Liver (tissue), 9 donors: ENCODE measurements around the gene ZNF827. TPM values are rescaled to one million over a fixed set of nuclear protein-coding genes. Genes with fewer than 3 reads are reported as not detected.

ENCODE experiments used
- DNase-seq: peaks from one replicate; pipeline ENCODE4 v3.0.0-alpha.2; 2017; ENCODE audit warnings: low spot score
- H3K27ac ChIP-seq, 2 donors: one replicate each; pipeline ENCODE4 v1.7.0; 2013; ENCODE audit warnings: inconsistent platforms in 2 of 2, low read length in 2 of 2, control low read depth in 1 of 2, low read depth in 1 of 2, mild to moderate bottlenecking in 1 of 2
- H3K27me3 ChIP-seq, 4 donors: one replicate each; pipeline versions ENCODE4 v1.6.1 to v1.7.0; 2013; ENCODE audit warnings: low read length in 3 of 4, inconsistent platforms in 1 of 4, mild to moderate bottlenecking in 1 of 4, moderate library complexity in 1 of 4; ENCODE audit not compliant: control insufficient read depth in 4 of 4, insufficient read depth in 4 of 4
- H3K36me3 ChIP-seq, 4 donors: one replicate each; pipeline versions ENCODE4 v1.6.1 to v1.7.0; 2013; ENCODE audit warnings: low read length in 3 of 4, mild to moderate bottlenecking in 3 of 4, low read depth in 1 of 4, moderate library complexity in 1 of 4; ENCODE audit not compliant: control insufficient read depth in 4 of 4, insufficient read depth in 3 of 4
- H3K4me1 ChIP-seq, 4 donors: one replicate each; pipeline versions ENCODE4 v1.6.1 to v1.7.0; 2013; ENCODE audit warnings: low read length in 3 of 4, mild to moderate bottlenecking in 3 of 4, moderate library complexity in 1 of 4; ENCODE audit not compliant: control insufficient read depth in 4 of 4, insufficient read depth in 4 of 4
- H3K4me3 ChIP-seq, 3 donors: one replicate each; pipeline versions ENCODE4 v1.6.1 to v1.7.0; 2013; ENCODE audit warnings: low read length in 3 of 3, control low read depth in 1 of 3, low read depth in 1 of 3, mild to moderate bottlenecking in 1 of 3
- H3K9ac ChIP-seq, 2 donors: one replicate each; pipeline ENCODE4 v1.7.0; 2013; ENCODE audit warnings: low read length in 2 of 2, mild to moderate bottlenecking in 2 of 2, moderate library complexity in 2 of 2, control low read depth in 1 of 2, low read depth in 1 of 2
- H3K9me3 ChIP-seq, 4 donors: one replicate each; pipeline versions ENCODE4 v1.6.1 to v1.7.0; 2013; ENCODE audit warnings: low read length in 3 of 4; ENCODE audit not compliant: control insufficient read depth in 4 of 4
- EGR1 ChIP-seq, 2 donors: IDR thresholded peaks; 2 replicates each; pipeline ENCODE4 v1.6.1; 2016 to 2018; ENCODE audit warnings: antibody characterized with exemption in 2 of 2, low read depth in 2 of 2
- FOXA1 ChIP-seq: IDR thresholded peaks from 2 replicates; pipeline ENCODE4 v1.6.1; 2016; ENCODE audit warnings: antibody characterized with exemption
- FOXA2 ChIP-seq: IDR thresholded peaks from 2 replicates; pipeline ENCODE4 v1.6.1; 2016; ENCODE audit warnings: antibody characterized with exemption
- GABPA ChIP-seq, 2 donors: IDR thresholded peaks in 1 of 2; conservative IDR thresholded peaks in 1 of 2; 2 replicates each; pipeline ENCODE4 v1.6.1; 2016; ENCODE audit warnings: antibody characterized with exemption in 2 of 2, mild to moderate bottlenecking in 1 of 2, moderate library complexity in 1 of 2
- HNF4A ChIP-seq, 2 donors: conservative IDR thresholded peaks; 2 replicates each; pipeline ENCODE4 v1.6.1; 2016; ENCODE audit warnings: antibody characterized with exemption in 2 of 2, mild to moderate bottlenecking in 2 of 2
- HNF4G ChIP-seq: IDR thresholded peaks from 2 replicates; pipeline ENCODE4 v1.6.1; 2016; ENCODE audit warnings: antibody characterized with exemption
- JUND ChIP-seq, 2 donors: IDR thresholded peaks; 2 replicates each; pipeline ENCODE4 v1.6.1; 2016; ENCODE audit warnings: antibody characterized with exemption in 2 of 2
- NR2F2 ChIP-seq: IDR thresholded peaks from 2 replicates; pipeline ENCODE4 v1.6.1; 2016; ENCODE audit warnings: antibody characterized with exemption
- RAD21 ChIP-seq, 2 donors: IDR thresholded peaks; 2 replicates each; pipeline ENCODE4 v1.6.1; 2016; ENCODE audit warnings: antibody characterized with exemption in 2 of 2, mild to moderate bottlenecking in 2 of 2
- RXRA ChIP-seq, 2 donors: IDR thresholded peaks; 2 replicates each; pipeline ENCODE4 v1.6.1; 2017 to 2018; ENCODE audit warnings: antibody characterized with exemption in 2 of 2, mild to moderate bottlenecking in 1 of 2
- SP1 ChIP-seq: IDR thresholded peaks from 2 replicates; pipeline ENCODE4 v1.6.1; 2018; ENCODE audit warnings: antibody characterized with exemption, mild to moderate bottlenecking
- TAF1 ChIP-seq: conservative IDR thresholded peaks from 2 replicates; pipeline ENCODE4 v1.6.1; 2016; ENCODE audit warnings: antibody characterized with exemption, mild to moderate bottlenecking
- YY1 ChIP-seq: IDR thresholded peaks from 2 replicates; pipeline ENCODE4 v1.6.1; 2016; ENCODE audit warnings: antibody characterized with exemption, mild to moderate bottlenecking
- WGBS: extraction: QIAGEN DNeasy Blood & Tissue Kit; methylation state at CpG from one replicate; pipeline ENCODE4 v1.1.7; 2013; 5-methylcytosine and 5-hydroxymethylcytosine counted together
- polyA plus RNA-seq, 2 donors: library from polyadenylated mRNA; stranded (reverse) in 1 of 2; unstranded in 1 of 2; fragments of 200-250 nt in 1 of 2; fragments of >200 nt in 1 of 2; fragmentation: Nextera tagmentation in 1 of 2; extraction: Ambion mirVana in 1 of 2; gene quantifications; one replicate each; pipeline versions ENCODE4 v1.2.1 to v1.2.3, GENCODE V29; 2013 to 2015
- total RNA-seq, 2 donors: library from RNA; depleted of rRNA; stranded (reverse); fragments of >200 nt; gene quantifications; one replicate each; pipeline ENCODE4 v1.2.3, GENCODE V29; 2014
- TF ChIP-seq, protein P1 (sequence below): IDR thresholded peaks from 2 replicates; pipeline ENCODE4 v1.6.1; 2016; ENCODE audit warnings: antibody characterized with exemption
- TF ChIP-seq, protein P2 (sequence below): fragments of 150-350 bp; IDR thresholded peaks from 2 replicates; pipeline ENCODE4 v1.5.1; 2017; ENCODE audit warnings: improper control_type of control experiment, low read depth, low read length; ENCODE audit not compliant: missing input control
- TF ChIP-seq, protein P3 (sequence below): IDR thresholded peaks from 2 replicates; pipeline ENCODE4 v1.6.1; 2016; ENCODE audit warnings: antibody characterized with exemption
- TF ChIP-seq, protein P4 (sequence below): IDR thresholded peaks from 2 replicates; pipeline ENCODE4 v1.6.1; 2016; ENCODE audit warnings: antibody characterized with exemption, mild to moderate bottlenecking
- donor health status: healthy.
- donor health status: healthy.
- donor health status: healthy.
- donor health status: healthy.
- donor health status: healthy.

ZNF827 gene
- total and polyA plus RNA-seq, 4 donors = 0.46 to 2.9 (median 1.2) TPM

DNA sequence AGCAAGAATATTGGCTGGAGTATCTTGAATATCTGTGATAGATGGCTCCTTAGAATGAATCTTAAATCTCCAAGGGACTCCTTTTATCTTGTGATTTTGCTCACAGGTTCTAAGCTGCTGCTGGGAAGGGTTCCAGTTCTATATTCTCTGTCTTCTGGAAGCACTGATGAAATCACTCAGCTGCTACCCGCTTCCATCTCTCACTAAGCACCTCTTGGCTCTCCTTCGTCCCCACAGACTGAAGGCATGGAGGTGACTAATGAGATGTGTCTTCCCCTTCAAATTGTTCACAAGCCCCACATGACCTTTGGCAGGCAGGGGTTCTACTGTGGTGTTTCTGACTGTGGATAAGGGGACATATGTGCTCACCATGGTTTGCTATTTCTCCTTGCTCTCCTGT is 182.8 kb downstream of the ZNF827 start:
- Histone ChIP-seq H3K4me3 (no peak overlapping the region), H3K27me3 (no peaks in the 10 kb centered on the region), H3K36me3 (no peaks in the 10 kb centered on the region), H3K27ac (no peak overlapping the region), H3K4me1 (no peaks in the 10 kb centered on the region), H3K9ac (no peak overlapping the region), H3K9me3 (no peaks in the 10 kb centered on the region)
- TF ChIP-seq TAF1 = no peak
- no peak for TF ChIP-seq SP1
- no peak for TF ChIP-seq NR2F2
- TF ChIP-seq, protein P1, sequence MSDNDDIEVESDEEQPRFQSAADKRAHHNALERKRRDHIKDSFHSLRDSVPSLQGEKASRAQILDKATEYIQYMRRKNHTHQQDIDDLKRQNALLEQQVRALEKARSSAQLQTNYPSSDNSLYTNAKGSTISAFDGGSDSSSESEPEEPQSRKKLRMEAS = no peak
- no peak for TF ChIP-seq FOXA2
- WGBS = 98% methylated on average over 2 of the region's 2 CpGs
- no peak for DNase-seq

DNA sequence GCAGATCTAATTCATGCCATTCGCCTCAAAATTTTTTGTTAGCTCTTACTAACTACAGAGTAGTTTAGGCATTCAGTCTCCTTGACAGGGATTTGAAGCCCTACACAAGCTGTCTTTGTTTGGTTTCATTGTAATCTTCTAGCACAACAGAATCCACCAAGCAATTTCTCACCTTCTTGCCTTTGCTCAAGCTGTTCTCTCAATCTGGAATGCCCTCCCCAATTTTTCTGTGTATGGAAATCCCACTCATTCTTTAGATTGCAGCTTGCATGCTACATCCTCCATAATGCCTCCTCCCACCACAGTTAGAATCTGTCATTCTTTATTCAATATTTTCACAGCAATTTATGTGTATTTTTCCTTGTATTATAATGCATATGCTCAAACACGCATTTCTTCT is 195.0 kb downstream of the ZNF827 start:
- 90% methylated on average over 2 of the region's 2 CpGs for WGBS
- no peak for DNase-seq
- TF ChIP-seq FOXA1 = no peak
- TF ChIP-seq RXRA (IDR thresholded peaks at IDR 0.05) = no peak
- TF ChIP-seq, protein P1 = no peak
- no peak for TF ChIP-seq EGR1 (IDR thresholded peaks at IDR 0.05; ENCODE audit: low read depth in 2 of 2)
- TF ChIP-seq TAF1 = no peak
- TF ChIP-seq, protein P2, sequence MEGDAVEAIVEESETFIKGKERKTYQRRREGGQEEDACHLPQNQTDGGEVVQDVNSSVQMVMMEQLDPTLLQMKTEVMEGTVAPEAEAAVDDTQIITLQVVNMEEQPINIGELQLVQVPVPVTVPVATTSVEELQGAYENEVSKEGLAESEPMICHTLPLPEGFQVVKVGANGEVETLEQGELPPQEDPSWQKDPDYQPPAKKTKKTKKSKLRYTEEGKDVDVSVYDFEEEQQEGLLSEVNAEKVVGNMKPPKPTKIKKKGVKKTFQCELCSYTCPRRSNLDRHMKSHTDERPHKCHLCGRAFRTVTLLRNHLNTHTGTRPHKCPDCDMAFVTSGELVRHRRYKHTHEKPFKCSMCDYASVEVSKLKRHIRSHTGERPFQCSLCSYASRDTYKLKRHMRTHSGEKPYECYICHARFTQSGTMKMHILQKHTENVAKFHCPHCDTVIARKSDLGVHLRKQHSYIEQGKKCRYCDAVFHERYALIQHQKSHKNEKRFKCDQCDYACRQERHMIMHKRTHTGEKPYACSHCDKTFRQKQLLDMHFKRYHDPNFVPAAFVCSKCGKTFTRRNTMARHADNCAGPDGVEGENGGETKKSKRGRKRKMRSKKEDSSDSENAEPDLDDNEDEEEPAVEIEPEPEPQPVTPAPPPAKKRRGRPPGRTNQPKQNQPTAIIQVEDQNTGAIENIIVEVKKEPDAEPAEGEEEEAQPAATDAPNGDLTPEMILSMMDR = no peak
- TF ChIP-seq, protein P3, sequence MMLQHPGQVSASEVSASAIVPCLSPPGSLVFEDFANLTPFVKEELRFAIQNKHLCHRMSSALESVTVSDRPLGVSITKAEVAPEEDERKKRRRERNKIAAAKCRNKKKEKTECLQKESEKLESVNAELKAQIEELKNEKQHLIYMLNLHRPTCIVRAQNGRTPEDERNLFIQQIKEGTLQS = no peak

DNA sequence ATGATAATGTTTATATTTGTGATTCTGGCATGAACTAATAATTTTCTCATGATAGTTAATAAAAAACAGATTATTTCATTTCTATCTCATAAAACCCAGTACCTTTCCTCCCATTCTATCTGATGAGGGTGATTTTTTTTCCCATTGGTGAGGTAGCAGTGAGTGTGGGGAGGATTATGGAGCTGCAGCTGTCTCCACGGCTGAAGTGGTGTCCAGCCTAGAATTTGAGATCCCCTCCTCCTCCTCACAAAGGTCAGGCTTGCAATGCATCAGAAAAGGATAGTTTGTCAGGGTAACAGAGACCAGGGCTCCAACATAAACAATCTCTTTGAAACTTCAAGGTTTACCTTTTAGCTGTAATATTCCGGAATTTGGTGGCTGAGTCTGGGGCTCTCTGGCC is 197.8 kb downstream of the ZNF827 start:
- H3K27me3 ChIP-seq = no peaks in the 10 kb centered on the region
- WGBS = 83% methylated on average over 2 of the region's 2 CpGs
- DNase-seq = no peak
- H3K9me3 ChIP-seq = no peaks in the 10 kb centered on the region
- no peak overlapping the region for H3K4me3 ChIP-seq
- H3K4me1 ChIP-seq = peaks cover 4 to 13% (median 12%) of the 10 kb centered on the region in 4 donors
- H3K9ac ChIP-seq = no peak overlapping the region
- H3K36me3 ChIP-seq = no peaks in the 10 kb centered on the region
- no peak overlapping the region for H3K27ac ChIP-seq
- TF ChIP-seq RAD21 (IDR thresholded peaks at IDR 0.05) = no peak
- TF ChIP-seq RXRA (IDR thresholded peaks at IDR 0.05) = no peak
- TF ChIP-seq HNF4A (conservative IDR thresholded peaks at IDR 0.05) = no peak
- no peak for TF ChIP-seq FOXA2
- TF ChIP-seq, protein P2 = no peak
- TF ChIP-seq NR2F2 = no peak
- TF ChIP-seq FOXA1 = no peak
- TF ChIP-seq, protein P1 = no peak
- TF ChIP-seq SP1 = no peak
- no peak for TF ChIP-seq HNF4G
- no peak for TF ChIP-seq JUND (IDR thresholded peaks at IDR 0.05)
- TF ChIP-seq YY1 = no peak
- no peak for TF ChIP-seq EGR1 (IDR thresholded peaks at IDR 0.05; ENCODE audit: low read depth in 2 of 2)
- TF ChIP-seq, protein P4, sequence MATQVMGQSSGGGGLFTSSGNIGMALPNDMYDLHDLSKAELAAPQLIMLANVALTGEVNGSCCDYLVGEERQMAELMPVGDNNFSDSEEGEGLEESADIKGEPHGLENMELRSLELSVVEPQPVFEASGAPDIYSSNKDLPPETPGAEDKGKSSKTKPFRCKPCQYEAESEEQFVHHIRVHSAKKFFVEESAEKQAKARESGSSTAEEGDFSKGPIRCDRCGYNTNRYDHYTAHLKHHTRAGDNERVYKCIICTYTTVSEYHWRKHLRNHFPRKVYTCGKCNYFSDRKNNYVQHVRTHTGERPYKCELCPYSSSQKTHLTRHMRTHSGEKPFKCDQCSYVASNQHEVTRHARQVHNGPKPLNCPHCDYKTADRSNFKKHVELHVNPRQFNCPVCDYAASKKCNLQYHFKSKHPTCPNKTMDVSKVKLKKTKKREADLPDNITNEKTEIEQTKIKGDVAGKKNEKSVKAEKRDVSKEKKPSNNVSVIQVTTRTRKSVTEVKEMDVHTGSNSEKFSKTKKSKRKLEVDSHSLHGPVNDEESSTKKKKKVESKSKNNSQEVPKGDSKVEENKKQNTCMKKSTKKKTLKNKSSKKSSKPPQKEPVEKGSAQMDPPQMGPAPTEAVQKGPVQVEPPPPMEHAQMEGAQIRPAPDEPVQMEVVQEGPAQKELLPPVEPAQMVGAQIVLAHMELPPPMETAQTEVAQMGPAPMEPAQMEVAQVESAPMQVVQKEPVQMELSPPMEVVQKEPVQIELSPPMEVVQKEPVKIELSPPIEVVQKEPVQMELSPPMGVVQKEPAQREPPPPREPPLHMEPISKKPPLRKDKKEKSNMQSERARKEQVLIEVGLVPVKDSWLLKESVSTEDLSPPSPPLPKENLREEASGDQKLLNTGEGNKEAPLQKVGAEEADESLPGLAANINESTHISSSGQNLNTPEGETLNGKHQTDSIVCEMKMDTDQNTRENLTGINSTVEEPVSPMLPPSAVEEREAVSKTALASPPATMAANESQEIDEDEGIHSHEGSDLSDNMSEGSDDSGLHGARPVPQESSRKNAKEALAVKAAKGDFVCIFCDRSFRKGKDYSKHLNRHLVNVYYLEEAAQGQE = no peak
- TF ChIP-seq GABPA (IDR thresholded peaks at IDR 0.05 in 1 of 2, conservative IDR thresholded peaks at IDR 0.05 in 1 of 2) = no peak
- TF ChIP-seq, protein P3 = no peak

More for the DNA sequence above, 195.0 kb downstream of the ZNF827 start:
- Histone ChIP-seq H3K27me3 (peaks cover 0 to 2% (median 0%) of the 10 kb centered on the region in 4 donors), H3K4me3 (no peak overlapping the region), H3K36me3 (no peaks in the 10 kb centered on the region), H3K4me1 (no peaks in the 10 kb centered on the region), H3K9ac (no peak overlapping the region), H3K9me3 (no peaks in the 10 kb centered on the region), H3K27ac (no peak overlapping the region)
